ENCODE measurements around the gene VAPA. TPM values are rescaled to one million over a fixed set of nuclear protein-coding genes. Genes with fewer than 3 reads are reported as not detected.

Gene VAPA
- total RNA-seq, 2 experiments from 2014 or later, result 139 to 176 TPM

GRCh38 chr18:9989481-9989880 lies 75.7 kb downstream of the VAPA start:
- BruUV-seq (replicated peaks), result no TSS peak
- TF ChIP-seq EZH2phosphoT487 (IDR thresholded peaks at IDR 0.05; ENCODE audit: borderline replicate concordance, low read depth, low read length), result no peak
- TF ChIP-seq CTCF (conservative IDR thresholded peaks at IDR 0.05; ENCODE audit: low read length), result no peak
- no peaks in the 10 kb centered on the region for H3K79me2 ChIP-seq (ENCODE audit: insufficient read depth, low read depth, low read length)
- intact Hi-C loops (cut with micrococcal nuclease; ENCODE audit: unreplicated experiment), result no loop called here
- H3K4me2 ChIP-seq (ENCODE audit: low read length), result no peak overlapping the region
- CTCF ChIA-PET (ENCODE audit: unreplicated experiment), result no interaction called here
- no peak overlapping the region for H2AFZ ChIP-seq (ENCODE audit: low read length)
- no peaks in the 10 kb centered on the region for H3K36me3 ChIP-seq (ENCODE audit: insufficient read depth, low read length)
- no peaks in the 10 kb centered on the region for H3K9me2 ChIP-seq (ENCODE audit: insufficient read depth, low read length)
- DNase-seq (ENCODE audit: low spot score), result no peak
- no peaks in the 10 kb centered on the region for H3K9me3 ChIP-seq (ENCODE audit: low read length)
- H3K4me1 ChIP-seq (ENCODE audit: insufficient read depth, low read length, poor library complexity, severe bottlenecking), result no peaks in the 10 kb centered on the region
- no peaks in the 10 kb centered on the region for H4K20me1 ChIP-seq (ENCODE audit: insufficient read depth, low read length)
- H3K4me3 ChIP-seq (ENCODE audit: low read depth, low read length, poor library complexity, severe bottlenecking), result no peak overlapping the region
- POLR2A ChIA-PET, result no interaction called here
- H3K27ac ChIP-seq (ENCODE audit: low read depth, low read length, poor library complexity, severe bottlenecking), result no peak overlapping the region

- H3K79me2 ChIP-seq (ENCODE audit: insufficient read depth, low read depth, low read length), result no peaks in the 10 kb centered on the region
- ChIA-PET POLR2A (no interaction called here), CTCF (ENCODE audit: unreplicated experiment) (no interaction called here)
- TF ChIP-seq CTCF (conservative IDR thresholded peaks at IDR 0.05; ENCODE audit: low read length) (no peak), EZH2phosphoT487 (IDR thresholded peaks at IDR 0.05; ENCODE audit: borderline replicate concordance, low read depth, low read length) (no peak)
- BruUV-seq (replicated peaks), result no TSS peak
- no peak overlapping the region for H3K4me2 ChIP-seq (ENCODE audit: low read length)
- H4K20me1 ChIP-seq (ENCODE audit: insufficient read depth, low read length), result no peaks in the 10 kb centered on the region
- no peak for DNase-seq (ENCODE audit: low spot score)
- no peaks in the 10 kb centered on the region for H3K9me3 ChIP-seq (ENCODE audit: low read length)
- H3K4me3 ChIP-seq (ENCODE audit: low read depth, low read length, poor library complexity, severe bottlenecking), result no peak overlapping the region
- no peaks in the 10 kb centered on the region for H3K36me3 ChIP-seq (ENCODE audit: insufficient read depth, low read length)
- no peak overlapping the region for H3K27ac ChIP-seq (ENCODE audit: low read depth, low read length, poor library complexity, severe bottlenecking)
- H3K4me1 ChIP-seq (ENCODE audit: insufficient read depth, low read length, poor library complexity, severe bottlenecking), result no peaks in the 10 kb centered on the region
- H2AFZ ChIP-seq (ENCODE audit: low read length), result no peak overlapping the region
- H3K9me2 ChIP-seq (ENCODE audit: insufficient read depth, low read length), result no peaks in the 10 kb centered on the region
- intact Hi-C loops (cut with micrococcal nuclease; ENCODE audit: unreplicated experiment), result no loop called here
These were observed 77.5 kb downstream of the VAPA start for GRCh38 chr18:9991011-9992000.
